Hepatocyte (in vitro differentiated cells): ENCODE data around the gene SRD5A1. TPM values are rescaled to one million over a fixed set of nuclear protein-coding genes. Genes with fewer than 3 reads are reported as not detected.

ENCODE experiments used
- DNase-seq: peaks from one replicate; pipeline ENCODE4 v3.0.0-alpha.2; 2016; ENCODE audit warnings: low spot score
- H2AFZ ChIP-seq: fragments of 200-600 bp; sonication (generic); 2 replicates; pipeline ENCODE4 v1.6.0; 2016; ENCODE audit warnings: antibody characterized with exemption, mild to moderate bottlenecking
- H3K27ac ChIP-seq: fragments of 200-600 bp; sonication (generic); 2 replicates; pipeline ENCODE4 v1.5.1; 2016; ENCODE audit warnings: mild to moderate bottlenecking
- H3K27me3 ChIP-seq: fragments of 200-600 bp; sonication (generic); 2 replicates; pipeline ENCODE4 v1.6.1; 2016
- H3K36me3 ChIP-seq: fragments of 200-600 bp; sonication (generic); replicated peaks from 2 replicates; pipeline ENCODE4 v1.5.1; 2016; ENCODE audit warnings: low read depth; ENCODE audit not compliant: insufficient read depth
- H3K4me1 ChIP-seq: fragments of 200-600 bp; sonication (generic); 2 replicates; pipeline ENCODE4 v1.5.1; 2016; ENCODE audit warnings: mild to moderate bottlenecking, moderate library complexity; ENCODE audit not compliant: insufficient read depth
- H3K4me2 ChIP-seq: fragments of 200-600 bp; sonication (generic); 2 replicates; pipeline ENCODE4 v1.6.0; 2016
- H3K4me3 ChIP-seq: fragments of 200-600 bp; sonication (generic); 2 replicates; pipeline ENCODE4 v1.5.1; 2016; ENCODE audit warnings: mild to moderate bottlenecking
- H3K79me2 ChIP-seq: fragments of 200-600 bp; sonication (generic); 2 replicates; pipeline ENCODE4 v1.6.0; 2017; ENCODE audit warnings: mild to moderate bottlenecking
- H3K9me2 ChIP-seq: fragments of 200-600 bp; sonication (generic); replicated peaks from 2 replicates; pipeline ENCODE4 v1.6.0; 2017; ENCODE audit warnings: mild to moderate bottlenecking; ENCODE audit not compliant: insufficient read depth
- H3K9me3 ChIP-seq: fragments of 200-600 bp; sonication (generic); 2 replicates; pipeline ENCODE4 v1.5.1; 2016; ENCODE audit warnings: low read depth, mild to moderate bottlenecking
- H4K20me1 ChIP-seq: fragments of 200-600 bp; sonication (generic); 2 replicates; pipeline ENCODE4 v1.6.0; 2016; ENCODE audit warnings: mild to moderate bottlenecking; ENCODE audit not compliant: insufficient read depth, poor library complexity, severe bottlenecking
- CTCF ChIP-seq: fragments of 200-600 bp; sonication (generic); IDR thresholded peaks from 2 replicates; pipeline ENCODE4 v1.5.1; 2016; ENCODE audit warnings: antibody characterized with exemption, mild to moderate bottlenecking; ENCODE audit not compliant: poor library complexity
- EZH2 ChIP-seq: fragments of 200-600 bp; sonication (generic); IDR thresholded peaks from 2 replicates; pipeline ENCODE4 v1.6.1; 2016; ENCODE audit warnings: antibody characterized with exemption, mild to moderate bottlenecking, borderline replicate concordance
- EZH2phosphoT487 ChIP-seq: fragments of 200-600 bp; sonication (generic); IDR thresholded peaks from one replicate; pipeline ENCODE4 v1.6.1; 2018; ENCODE audit warnings: antibody characterized with exemption, mild to moderate bottlenecking, low read depth, moderate library complexity; ENCODE audit not compliant: unreplicated experiment, severe bottlenecking
- WGBS: methylation state at CpG from one replicate; pipeline ENCODE4 v1.1.6; 2016; ENCODE audit warnings: low lambda C conversion rate; ENCODE audit errors: missing lambda C conversion rate; 5-methylcytosine and 5-hydroxymethylcytosine counted together
- polyA plus RNA-seq: library from polyadenylated mRNA; unstranded; fragments of >200 nt; fragmentation: Nextera tagmentation; extraction: Ambion mirVana; gene quantifications from 2 replicates; pipeline ENCODE4 v1.2.1, GENCODE V29; 2016
- total RNA-seq: library from RNA; depleted of rRNA; stranded (reverse); fragments of >200 nt; gene quantifications from 2 replicates; pipeline ENCODE4 v1.2.3, GENCODE V29; 2014

The SRD5A1 gene
- total and polyA plus RNA-seq, 2 experiments from 2014 or later = 8.6 to 12.1 TPM

GRCh38 chr5:6680922-6681321, 47.7 kb downstream of the SRD5A1 start:
- Histone ChIP-seq H3K9me3 (no peaks in the 10 kb centered on the region), H2AFZ (no peak overlapping the region), H3K4me3 (no peak overlapping the region), H3K36me3 (no peaks in the 10 kb centered on the region), H3K9me2 (no peaks in the 10 kb centered on the region), H4K20me1 (no peaks in the 10 kb centered on the region), H3K4me2 (no peak overlapping the region), H3K27me3 (no peaks in the 10 kb centered on the region), H3K79me2 (no peaks in the 10 kb centered on the region), H3K27ac (no peak overlapping the region), H3K4me1 (no peaks in the 10 kb centered on the region)
- DNase-seq = no peak
- no peak for TF ChIP-seq EZH2
- 67% methylated on average over 6 of the region's 6 CpGs for WGBS

GRCh38 chr5:6681682-6682081, 48.4 kb downstream of the SRD5A1 start:
- Histone ChIP-seq H2AFZ (no peak overlapping the region), H3K4me1 (no peaks in the 10 kb centered on the region), H3K27ac (no peak overlapping the region), H3K4me3 (no peak overlapping the region), H4K20me1 (no peaks in the 10 kb centered on the region), H3K9me3 (no peaks in the 10 kb centered on the region), H3K36me3 (no peaks in the 10 kb centered on the region), H3K4me2 (no peak overlapping the region), H3K9me2 (no peaks in the 10 kb centered on the region), H3K79me2 (no peaks in the 10 kb centered on the region), H3K27me3 (no peaks in the 10 kb centered on the region)
- WGBS = 50% methylated on average over 2 of the region's 2 CpGs
- DNase-seq = no peak
- TF ChIP-seq CTCF (no peak), EZH2 (no peak)

- Histone ChIP-seq H3K27me3 (no peaks in the 10 kb centered on the region), H3K9me2 (no peaks in the 10 kb centered on the region), H2AFZ (no peak overlapping the region), H3K4me1 (no peaks in the 10 kb centered on the region), H3K9me3 (no peaks in the 10 kb centered on the region), H3K4me3 (no peak overlapping the region), H3K36me3 (no peaks in the 10 kb centered on the region), H3K4me2 (no peak overlapping the region), H3K79me2 (no peaks in the 10 kb centered on the region), H4K20me1 (no peaks in the 10 kb centered on the region), H3K27ac (no peak overlapping the region)
- whole genome bisulfite sequencing = 85% methylated on average over 9 of the region's 11 CpGs
- DNase-seq = no peak
- no peak for TF ChIP-seq CTCF
- TF ChIP-seq EZH2phosphoT487 = no peak
- TF ChIP-seq EZH2 = no peak
Measured at GRCh38 chr5:6682239-6682638, 49.0 kb downstream of the SRD5A1 start.

- no peak overlapping the region for H3K27ac ChIP-seq
Measured at GRCh38 chr5:6683241-6683640, 50.0 kb downstream of the SRD5A1 start.

More at GRCh38 chr5:6683241-6683640, 50.0 kb downstream of the SRD5A1 start:
- Histone ChIP-seq H3K9me3 (no peaks in the 10 kb centered on the region), H3K4me3 (no peak overlapping the region), H3K4me1 (no peaks in the 10 kb centered on the region), H3K27me3 (no peaks in the 10 kb centered on the region), H3K36me3 (no peaks in the 10 kb centered on the region), H2AFZ (no peak overlapping the region), H4K20me1 (no peaks in the 10 kb centered on the region), H3K4me2 (no peak overlapping the region), H3K9me2 (no peaks in the 10 kb centered on the region), H3K79me2 (no peaks in the 10 kb centered on the region)
- 83% methylated on average over 8 of the region's 8 CpGs for WGBS
- TF ChIP-seq CTCF (no peak), EZH2 (no peak), EZH2phosphoT487 (no peak)
- no peak for DNase-seq
